GM12874 (cell line): Measurements from ENCODE around the gene PRPF18.

Source experiments
- TF ChIP-seq, protein P1 (sequence below): IDR thresholded peaks from 2 replicates; pipeline ENCODE4 v1.5.1; 2011; ENCODE audit warnings: low read depth, mild to moderate bottlenecking, control low read depth, low read length, moderate library complexity; ENCODE audit not compliant: insufficient read depth

The PRPF18 gene, protein sequence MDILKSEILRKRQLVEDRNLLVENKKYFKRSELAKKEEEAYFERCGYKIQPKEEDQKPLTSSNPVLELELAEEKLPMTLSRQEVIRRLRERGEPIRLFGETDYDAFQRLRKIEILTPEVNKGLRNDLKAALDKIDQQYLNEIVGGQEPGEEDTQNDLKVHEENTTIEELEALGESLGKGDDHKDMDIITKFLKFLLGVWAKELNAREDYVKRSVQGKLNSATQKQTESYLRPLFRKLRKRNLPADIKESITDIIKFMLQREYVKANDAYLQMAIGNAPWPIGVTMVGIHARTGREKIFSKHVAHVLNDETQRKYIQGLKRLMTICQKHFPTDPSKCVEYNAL

GRCh38 chr10:13586676-13587355, at the start of gene PRPF18:
Gene PRPF18 (plus strand): TSS chr10:13586965. CDS start chr10:13587087, 122 bp downstream.
- TF ChIP-seq, protein P1, sequence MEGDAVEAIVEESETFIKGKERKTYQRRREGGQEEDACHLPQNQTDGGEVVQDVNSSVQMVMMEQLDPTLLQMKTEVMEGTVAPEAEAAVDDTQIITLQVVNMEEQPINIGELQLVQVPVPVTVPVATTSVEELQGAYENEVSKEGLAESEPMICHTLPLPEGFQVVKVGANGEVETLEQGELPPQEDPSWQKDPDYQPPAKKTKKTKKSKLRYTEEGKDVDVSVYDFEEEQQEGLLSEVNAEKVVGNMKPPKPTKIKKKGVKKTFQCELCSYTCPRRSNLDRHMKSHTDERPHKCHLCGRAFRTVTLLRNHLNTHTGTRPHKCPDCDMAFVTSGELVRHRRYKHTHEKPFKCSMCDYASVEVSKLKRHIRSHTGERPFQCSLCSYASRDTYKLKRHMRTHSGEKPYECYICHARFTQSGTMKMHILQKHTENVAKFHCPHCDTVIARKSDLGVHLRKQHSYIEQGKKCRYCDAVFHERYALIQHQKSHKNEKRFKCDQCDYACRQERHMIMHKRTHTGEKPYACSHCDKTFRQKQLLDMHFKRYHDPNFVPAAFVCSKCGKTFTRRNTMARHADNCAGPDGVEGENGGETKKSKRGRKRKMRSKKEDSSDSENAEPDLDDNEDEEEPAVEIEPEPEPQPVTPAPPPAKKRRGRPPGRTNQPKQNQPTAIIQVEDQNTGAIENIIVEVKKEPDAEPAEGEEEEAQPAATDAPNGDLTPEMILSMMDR = peak; percentile 99

- TF ChIP-seq, protein P1 = no peak
Measured at GRCh38 chr10:13542533-13542932, 44.2 kb upstream of the PRPF18 start.

- TF ChIP-seq, protein P1 = no peak
Measured at GRCh38 chr10:13550802-13551201, 36.0 kb upstream of the PRPF18 start.

DNA sequence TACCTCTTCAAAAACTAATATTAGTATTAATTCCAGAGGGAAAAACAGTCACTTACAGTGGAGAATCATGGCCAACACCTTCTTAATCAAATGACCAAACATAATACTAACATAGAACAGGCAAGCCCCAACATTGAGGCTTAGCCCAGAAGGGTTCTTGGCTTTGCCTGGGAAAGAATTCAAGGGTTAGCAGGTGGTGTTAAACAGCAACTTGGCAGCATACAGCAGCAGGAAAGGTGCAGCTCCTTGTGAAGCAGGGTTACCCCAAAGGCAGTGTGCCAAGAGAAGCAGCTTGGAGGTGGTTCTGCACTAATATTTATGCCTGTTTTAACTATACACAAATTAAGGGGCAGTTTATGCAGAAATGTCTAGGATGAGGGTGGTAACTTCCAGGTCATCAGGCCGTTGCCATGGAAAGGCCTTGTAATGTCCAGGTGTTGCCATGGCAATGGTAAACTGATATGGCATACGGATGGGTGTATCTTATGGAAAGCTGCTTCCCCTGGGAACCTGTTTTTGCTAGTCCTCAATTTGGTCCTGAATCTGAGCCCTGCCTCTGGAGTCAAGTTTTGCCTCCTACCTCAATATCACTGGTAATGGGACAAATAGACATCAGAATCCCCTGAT, 30.8 kb upstream of the PRPF18 start:
- TF ChIP-seq, protein P1 = no peak

GRCh38 chr10:13559124-13559700, 27.6 kb upstream of the PRPF18 start:
- TF ChIP-seq, protein P1 = no peak

DNA sequence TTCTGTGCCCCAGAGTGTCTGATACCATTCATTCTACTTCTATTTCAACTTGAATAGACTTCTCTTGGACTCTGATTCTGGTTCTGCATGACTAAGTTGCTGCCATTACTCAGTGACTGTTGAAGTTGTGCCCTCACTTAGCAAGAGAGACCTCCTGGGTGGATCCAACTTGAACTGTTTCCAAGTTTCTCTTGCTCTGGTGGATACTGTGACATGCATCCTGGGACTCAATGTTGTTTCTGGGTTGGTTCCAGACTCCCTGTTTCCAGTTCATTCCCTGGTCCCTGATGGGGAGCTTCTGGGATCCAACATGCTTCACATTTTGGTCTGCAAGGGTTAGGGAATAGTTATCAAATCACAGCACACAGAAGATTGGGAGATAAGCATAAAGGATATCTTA, 26.2 kb upstream of the PRPF18 start:
- TF ChIP-seq, protein P1 = no peak
